ENCODE data around the gene PIP5K1A. TPM values are rescaled to one million over a fixed set of nuclear protein-coding genes. Genes with fewer than 3 reads are reported as not detected.
A peak's percentile ranks its signal among the peaks of the same experiment; 100 is the strongest.

Gene PIP5K1A
- total RNA-seq, 1 donor from 2014 or later, result 95.5 TPM

- DNase-seq (ENCODE audit: low spot score, unreplicated experiment), result no peak
- H3K27ac Mint-ChIP-seq, result peak overlapping the region; percentile 93
- H3K9me3 Mint-ChIP-seq (ENCODE audit: low read depth), result no peaks in the 10 kb centered on the region
- H3K4me1 Mint-ChIP-seq (ENCODE audit: low read depth), result peaks cover 24% of the 10 kb centered on the region
- no peaks in the 10 kb centered on the region for H3K27me3 Mint-ChIP-seq
- H3K36me3 Mint-ChIP-seq (ENCODE audit: insufficient read depth), result peaks cover 11% of the 10 kb centered on the region
- peak overlapping the region; percentile 97 for H3K4me3 Mint-ChIP-seq (ENCODE audit: low read depth)
- TF ChIP-seq CTCF (IDR thresholded peaks at IDR 0.05; ENCODE audit: unreplicated experiment), result no peak
Measured at GRCh38 chr1:151167116-151167515, 31.2 kb upstream of the PIP5K1A start.

DNA sequence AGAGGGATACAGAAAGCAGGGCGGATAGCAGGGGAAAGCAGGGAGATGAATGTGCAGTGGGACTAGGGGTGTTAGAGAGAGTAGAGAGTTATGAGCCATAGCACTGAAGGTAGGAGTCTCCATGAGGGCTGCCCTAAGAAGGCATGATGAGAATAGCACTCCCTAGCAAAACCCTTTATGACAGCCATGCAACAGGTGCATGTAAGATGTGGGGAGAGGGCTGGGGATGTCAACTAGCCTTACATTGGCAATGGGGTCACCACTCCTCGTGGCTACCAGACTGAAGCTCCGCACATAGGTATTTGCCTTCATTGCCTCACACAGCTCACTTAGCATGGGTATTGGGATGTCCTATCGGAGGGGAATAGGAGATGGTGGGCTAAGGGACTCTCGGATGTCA, 27.2 kb upstream of the PIP5K1A start:
- no peak overlapping the region for H3K27ac Mint-ChIP-seq
- H3K36me3 Mint-ChIP-seq (ENCODE audit: insufficient read depth), result peaks cover 16% of the 10 kb centered on the region
- no peak for DNase-seq (ENCODE audit: low spot score, unreplicated experiment)
- H3K4me3 Mint-ChIP-seq (ENCODE audit: low read depth), result no peak overlapping the region
- no peaks in the 10 kb centered on the region for H3K27me3 Mint-ChIP-seq
- no peak for TF ChIP-seq CTCF (IDR thresholded peaks at IDR 0.05; ENCODE audit: unreplicated experiment)
- no peaks in the 10 kb centered on the region for H3K9me3 Mint-ChIP-seq (ENCODE audit: low read depth)
- H3K4me1 Mint-ChIP-seq (ENCODE audit: low read depth), result peaks cover 6% of the 10 kb centered on the region

DNA sequence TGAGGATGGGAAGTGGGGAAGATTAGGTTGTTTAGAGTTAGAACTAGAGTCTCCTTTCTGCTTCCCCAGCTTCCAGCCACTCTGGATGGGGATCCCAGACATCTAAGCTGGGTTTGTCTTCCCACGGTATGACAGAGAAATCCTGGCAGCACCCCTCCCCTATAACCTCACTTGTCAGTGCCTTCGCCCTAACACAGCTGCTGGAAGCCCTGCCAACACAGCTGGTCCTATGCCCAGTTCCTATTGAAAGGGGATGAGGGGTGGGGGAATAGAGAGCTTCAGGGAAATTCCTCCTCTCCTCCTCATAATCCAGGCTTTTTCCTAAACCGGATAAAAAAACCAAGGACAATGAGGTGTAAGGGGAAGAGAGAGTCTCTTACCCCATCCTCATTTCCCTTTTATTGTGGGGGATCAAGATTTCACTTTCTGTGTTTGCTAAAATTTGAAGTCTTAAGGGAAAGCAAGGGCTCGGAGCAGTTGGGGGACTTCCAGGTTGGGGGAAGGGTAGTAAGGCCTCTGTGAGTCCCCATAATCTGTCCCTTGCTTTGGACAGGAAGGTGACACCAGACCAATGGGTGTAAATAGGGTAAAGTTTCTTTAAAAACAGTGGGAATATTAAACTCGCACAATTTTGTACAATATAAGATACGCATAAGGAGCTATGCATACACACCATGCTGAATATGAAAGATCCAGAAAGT, 23.2 kb upstream of the PIP5K1A start:
- peaks cover 22% of the 10 kb centered on the region for H3K36me3 Mint-ChIP-seq (ENCODE audit: insufficient read depth)
- H3K9me3 Mint-ChIP-seq (ENCODE audit: low read depth), result no peaks in the 10 kb centered on the region
- no peak overlapping the region for H3K4me3 Mint-ChIP-seq (ENCODE audit: low read depth)
- H3K27ac Mint-ChIP-seq, result no peak overlapping the region
- no peak for TF ChIP-seq CTCF (IDR thresholded peaks at IDR 0.05; ENCODE audit: unreplicated experiment)
- H3K4me1 Mint-ChIP-seq (ENCODE audit: low read depth), result no peaks in the 10 kb centered on the region
- H3K27me3 Mint-ChIP-seq, result no peaks in the 10 kb centered on the region
- no peak for DNase-seq (ENCODE audit: low spot score, unreplicated experiment)

GRCh38 chr1:151175863-151176262, 22.5 kb upstream of the PIP5K1A start, which contains the start of gene TMOD4:
Gene TMOD4 (minus strand): TSS chr1:151175981. CDS start chr1:151174875, 1,106 bp downstream.
- no peak for DNase-seq (ENCODE audit: low spot score, unreplicated experiment)
- Mint-ChIP-seq H3K4me3 (ENCODE audit: low read depth) (no peak within 1 kb of the TSS), H3K9me3 (ENCODE audit: low read depth) (no peaks in the 10 kb centered on the region), H3K4me1 (ENCODE audit: low read depth) (no peaks in the 10 kb centered on the region), H3K27me3 (no peaks in the 10 kb centered on the region), H3K27ac (no peak within 1 kb of the TSS), H3K36me3 (ENCODE audit: insufficient read depth) (peaks cover 25% of the 10 kb centered on the region)
- peak; percentile 48 for TF ChIP-seq CTCF (IDR thresholded peaks at IDR 0.05; ENCODE audit: unreplicated experiment)

- H3K27me3 Mint-ChIP-seq, result no peaks in the 10 kb centered on the region
- no peak for DNase-seq (ENCODE audit: low spot score, unreplicated experiment)
- no peak overlapping the region for H3K4me3 Mint-ChIP-seq (ENCODE audit: low read depth)
- H3K36me3 Mint-ChIP-seq (ENCODE audit: insufficient read depth), result peaks cover 29% of the 10 kb centered on the region
- no peaks in the 10 kb centered on the region for H3K9me3 Mint-ChIP-seq (ENCODE audit: low read depth)
- TF ChIP-seq CTCF (IDR thresholded peaks at IDR 0.05; ENCODE audit: unreplicated experiment), result no peak
- H3K4me1 Mint-ChIP-seq (ENCODE audit: low read depth), result no peaks in the 10 kb centered on the region
- no peak overlapping the region for H3K27ac Mint-ChIP-seq
Measured at GRCh38 chr1:151176514-151177045, 21.8 kb upstream of the PIP5K1A start.
